ENCODE data around the gene ZAR1.
"Not testable (repeated sequence)": the region's sequence is repeated elsewhere in the genome, so short reads cannot be mapped to it uniquely, and the experiment has no call there.

The ZAR1 gene, protein sequence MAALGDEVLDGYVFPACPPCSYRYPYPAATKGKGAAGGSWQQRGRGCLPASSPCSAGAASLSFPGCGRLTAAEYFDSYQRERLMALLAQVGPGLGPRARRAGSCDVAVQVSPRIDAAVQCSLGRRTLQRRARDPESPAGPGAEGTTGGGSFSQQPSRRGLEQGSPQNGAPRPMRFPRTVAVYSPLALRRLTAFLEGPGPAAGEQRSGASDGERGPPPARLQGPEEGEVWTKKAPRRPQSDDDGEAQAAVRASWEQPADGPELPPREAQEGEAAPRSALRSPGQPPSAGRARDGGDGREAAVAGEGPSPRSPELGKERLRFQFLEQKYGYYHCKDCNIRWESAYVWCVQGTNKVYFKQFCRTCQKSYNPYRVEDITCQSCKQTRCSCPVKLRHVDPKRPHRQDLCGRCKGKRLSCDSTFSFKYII

DNA sequence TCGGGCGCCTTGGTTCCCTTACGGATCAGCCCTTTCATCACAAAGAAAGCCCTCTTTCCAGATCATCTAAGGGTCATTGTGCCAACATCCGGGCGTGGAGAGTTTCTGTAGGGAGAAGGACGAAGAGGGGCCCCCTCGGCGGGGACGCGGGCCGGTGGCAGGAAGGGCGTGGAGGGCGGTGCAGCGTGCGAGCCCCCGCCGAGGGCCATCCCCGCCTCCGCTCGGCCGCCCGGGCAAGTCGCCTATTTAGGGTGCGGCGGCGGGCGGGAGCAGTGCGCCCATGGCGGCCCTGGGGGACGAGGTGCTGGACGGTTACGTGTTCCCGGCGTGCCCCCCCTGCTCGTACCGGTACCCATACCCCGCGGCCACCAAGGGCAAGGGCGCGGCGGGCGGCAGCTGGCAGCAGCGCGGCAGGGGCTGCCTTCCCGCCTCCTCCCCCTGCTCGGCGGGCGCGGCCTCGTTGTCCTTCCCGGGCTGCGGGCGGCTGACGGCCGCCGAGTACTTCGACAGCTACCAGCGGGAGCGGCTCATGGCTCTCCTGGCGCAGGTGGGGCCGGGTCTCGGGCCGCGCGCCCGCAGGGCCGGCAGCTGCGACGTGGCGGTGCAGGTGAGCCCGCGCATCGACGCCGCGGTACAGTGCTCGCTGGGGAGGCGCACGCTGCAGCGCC lies at the start of gene ZAR1:
ZAR1 (plus strand) TSS at position 241 of the 668 bp plus-strand sequence; CDS start at position 281, 40 bp downstream.
- H3K4me3 ChIP-seq (ENCODE audit: low read depth, low read length): peak within 1 kb of the TSS; percentile 21
- in situ Hi-C loops (cut with HindIII; ENCODE audit: low sequenced_read_pairs): no loop called here
- TF ChIP-seq, protein P1, sequence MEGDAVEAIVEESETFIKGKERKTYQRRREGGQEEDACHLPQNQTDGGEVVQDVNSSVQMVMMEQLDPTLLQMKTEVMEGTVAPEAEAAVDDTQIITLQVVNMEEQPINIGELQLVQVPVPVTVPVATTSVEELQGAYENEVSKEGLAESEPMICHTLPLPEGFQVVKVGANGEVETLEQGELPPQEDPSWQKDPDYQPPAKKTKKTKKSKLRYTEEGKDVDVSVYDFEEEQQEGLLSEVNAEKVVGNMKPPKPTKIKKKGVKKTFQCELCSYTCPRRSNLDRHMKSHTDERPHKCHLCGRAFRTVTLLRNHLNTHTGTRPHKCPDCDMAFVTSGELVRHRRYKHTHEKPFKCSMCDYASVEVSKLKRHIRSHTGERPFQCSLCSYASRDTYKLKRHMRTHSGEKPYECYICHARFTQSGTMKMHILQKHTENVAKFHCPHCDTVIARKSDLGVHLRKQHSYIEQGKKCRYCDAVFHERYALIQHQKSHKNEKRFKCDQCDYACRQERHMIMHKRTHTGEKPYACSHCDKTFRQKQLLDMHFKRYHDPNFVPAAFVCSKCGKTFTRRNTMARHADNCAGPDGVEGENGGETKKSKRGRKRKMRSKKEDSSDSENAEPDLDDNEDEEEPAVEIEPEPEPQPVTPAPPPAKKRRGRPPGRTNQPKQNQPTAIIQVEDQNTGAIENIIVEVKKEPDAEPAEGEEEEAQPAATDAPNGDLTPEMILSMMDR (IDR thresholded peaks at IDR 0.05; ENCODE audit: low read depth, low read length, missing control alignments): no peak
- DNase-seq (ENCODE audit: low read depth): no peak

DNA sequence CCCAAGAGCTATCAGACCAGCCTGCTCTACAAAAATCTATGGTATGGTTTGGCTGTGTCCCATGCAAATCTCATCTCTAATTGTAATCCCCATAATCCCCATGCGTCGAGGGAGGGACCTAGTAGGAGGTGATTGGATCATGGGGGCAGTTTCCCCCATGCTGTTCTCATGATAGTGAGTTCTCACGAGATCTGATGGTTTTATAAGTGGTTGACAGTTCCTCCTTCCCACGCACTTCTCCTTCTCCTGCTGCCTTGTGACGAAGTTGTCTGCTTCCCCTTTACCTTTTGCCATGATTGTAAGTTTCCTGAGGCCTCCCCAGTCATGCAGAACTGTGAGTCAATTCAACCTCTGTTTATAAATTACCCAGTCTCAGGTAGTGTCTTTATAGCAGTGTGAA lies 49.1 kb upstream of the ZAR1 start:
- DNase-seq (ENCODE audit: low read depth); in situ Hi-C loops (cut with HindIII; ENCODE audit: low sequenced_read_pairs); H3K4me3 ChIP-seq (ENCODE audit: low read depth, low read length): not testable (repeated sequence)

DNA sequence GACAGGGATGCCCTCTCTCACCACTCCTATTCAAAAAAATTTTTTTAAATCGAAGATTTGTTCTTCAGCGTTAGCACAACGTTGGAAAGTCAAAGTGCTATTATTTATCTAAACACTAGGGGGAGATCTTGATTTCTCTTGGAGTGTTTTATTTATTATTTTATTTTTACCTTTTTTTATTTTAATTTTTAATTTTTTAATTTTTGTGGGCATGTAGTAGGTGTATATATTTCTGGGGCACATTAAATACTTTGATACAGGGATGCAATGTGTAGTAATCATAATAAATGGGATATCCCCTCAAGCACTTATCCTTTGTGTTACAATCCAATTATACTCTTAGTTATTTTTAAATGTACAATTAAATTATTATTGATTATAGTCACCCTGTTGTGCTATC lies 44.3 kb upstream of the ZAR1 start:
- no peak for DNase-seq (ENCODE audit: low read depth)
- in situ Hi-C loops (cut with HindIII; ENCODE audit: low sequenced_read_pairs): no loop called here
- TF ChIP-seq, protein P1 (IDR thresholded peaks at IDR 0.05; ENCODE audit: low read depth, low read length, missing control alignments): peak; percentile 18
- H3K4me3 ChIP-seq (ENCODE audit: low read depth, low read length): no peak overlapping the region

DNA sequence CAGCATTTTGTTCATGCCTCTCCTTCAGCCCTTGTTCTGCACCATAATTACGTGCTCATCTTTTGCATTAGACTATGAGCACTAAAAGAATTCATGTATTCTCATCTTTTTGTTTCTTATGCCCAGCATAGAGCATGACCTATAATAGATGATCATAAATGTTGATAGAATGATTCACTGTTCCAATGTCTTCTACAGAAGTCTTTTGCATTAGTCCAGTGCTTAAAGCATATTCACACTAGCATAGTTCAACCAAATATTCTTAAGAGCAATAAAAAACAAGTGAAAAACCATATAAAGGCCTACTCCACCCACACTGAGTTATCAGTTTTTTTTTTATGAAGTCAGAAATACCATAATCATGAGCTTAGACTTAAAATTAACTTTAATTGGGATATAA lies 43.4 kb upstream of the ZAR1 start:
- TF ChIP-seq, protein P1 (IDR thresholded peaks at IDR 0.05; ENCODE audit: low read depth, low read length, missing control alignments): no peak
- in situ Hi-C loops (cut with HindIII; ENCODE audit: low sequenced_read_pairs): no loop called here
- H3K4me3 ChIP-seq (ENCODE audit: low read depth, low read length): no peak overlapping the region
- DNase-seq (ENCODE audit: low read depth): no peak

DNA sequence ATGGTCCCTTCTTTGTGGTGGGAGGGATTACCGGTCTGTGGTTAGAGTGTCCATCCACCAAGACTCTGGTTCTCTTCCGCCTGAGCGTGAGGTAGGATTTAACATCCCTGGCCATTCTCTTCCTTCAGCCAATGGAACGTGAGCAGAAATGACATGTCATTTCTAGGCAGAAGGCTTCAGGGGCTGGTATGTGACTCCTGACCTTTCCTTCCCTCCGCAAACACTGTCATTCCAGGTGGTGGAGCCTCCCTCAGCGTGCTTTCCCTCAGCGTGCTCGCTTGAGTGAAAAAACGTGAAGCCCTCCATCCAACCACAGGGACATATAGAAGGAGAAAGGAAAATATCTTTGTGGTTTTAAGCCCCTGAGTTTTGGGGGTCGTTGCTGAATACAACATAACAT lies 40.9 kb upstream of the ZAR1 start:
- in situ Hi-C loops (cut with HindIII; ENCODE audit: low sequenced_read_pairs): no loop called here
- no peak for DNase-seq (ENCODE audit: low read depth)
- TF ChIP-seq, protein P1 (IDR thresholded peaks at IDR 0.05; ENCODE audit: low read depth, low read length, missing control alignments): no peak
- H3K4me3 ChIP-seq (ENCODE audit: low read depth, low read length): no peak overlapping the region

DNA sequence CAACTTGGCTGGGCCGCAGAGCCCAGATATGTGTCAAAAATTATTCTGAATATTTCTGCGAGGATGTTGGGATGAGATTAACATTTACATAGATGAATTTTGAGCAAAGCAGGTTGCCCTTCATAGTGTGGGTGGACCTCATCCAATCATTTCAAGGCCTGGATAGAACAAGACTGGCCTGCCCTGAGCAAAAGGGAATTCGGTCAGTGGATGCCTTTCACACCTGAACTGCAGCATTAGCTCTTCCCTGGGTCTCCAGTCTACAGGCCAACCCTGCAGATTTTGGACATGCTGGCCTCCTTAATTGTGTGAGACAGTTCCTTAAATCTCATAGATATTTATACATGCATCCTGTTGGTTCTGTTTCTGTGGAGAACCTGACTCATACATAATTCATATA lies 39.3 kb upstream of the ZAR1 start:
- no peak overlapping the region for H3K4me3 ChIP-seq (ENCODE audit: low read depth, low read length)
- in situ Hi-C loops (cut with HindIII; ENCODE audit: low sequenced_read_pairs): no loop called here
- TF ChIP-seq, protein P1 (IDR thresholded peaks at IDR 0.05; ENCODE audit: low read depth, low read length, missing control alignments): no peak
- no peak for DNase-seq (ENCODE audit: low read depth)

DNA sequence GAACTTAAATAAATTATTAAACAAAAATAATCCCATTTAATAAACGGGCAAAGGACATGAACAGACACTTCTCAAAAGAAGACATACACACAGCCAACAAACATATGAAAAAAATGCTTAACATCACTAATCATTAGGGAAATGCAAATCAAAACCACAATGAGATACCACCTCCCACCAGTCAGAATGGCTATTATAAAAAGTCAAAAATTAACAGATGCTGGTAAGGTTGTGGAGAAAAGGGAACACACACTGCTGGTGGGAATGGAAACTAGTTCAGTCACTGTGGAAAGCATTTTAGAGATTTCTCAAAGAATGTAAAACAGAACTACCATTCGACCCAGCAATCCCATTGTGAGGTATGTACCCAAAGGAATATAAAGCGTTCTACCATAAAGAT lies 38.4 kb upstream of the ZAR1 start:
- DNase-seq (ENCODE audit: low read depth); in situ Hi-C loops (cut with HindIII; ENCODE audit: low sequenced_read_pairs); H3K4me3 ChIP-seq (ENCODE audit: low read depth, low read length): not testable (repeated sequence)

Measured in astrocyte of the cerebellum (primary cell).